Neuron (in vitro differentiated cells): ENCODE data around the gene RUNDC1.

Experiments
- H2AFZ ChIP-seq: one replicate; pipeline ENCODE4 v1.6.1; 2013; ENCODE audit warnings: low read depth, mild to moderate bottlenecking, inconsistent platforms, low read length, moderate library complexity
- H3K27me3 ChIP-seq: one replicate; pipeline ENCODE4 v1.6.1; 2013; ENCODE audit warnings: low read length; ENCODE audit not compliant: insufficient read depth
- H3K36me3 ChIP-seq: one replicate; pipeline ENCODE4 v1.6.1; 2013; ENCODE audit warnings: low read length; ENCODE audit not compliant: insufficient read depth
- H3K4me1 ChIP-seq: one replicate; pipeline ENCODE4 v1.6.1; 2013; ENCODE audit warnings: low read length; ENCODE audit not compliant: insufficient read depth
- H3K4me3 ChIP-seq: 2 replicates; pipeline ENCODE4 v1.5.1; 2013; ENCODE audit warnings: mild to moderate bottlenecking, low read length, moderate library complexity
- H3K9me3 ChIP-seq: one replicate; pipeline ENCODE4 v1.6.1; 2013; ENCODE audit warnings: low read length

RUNDC1 gene

GRCh38 chr17:43027091-43028032, 47.0 kb downstream of the RUNDC1 start:
- Histone ChIP-seq H2AFZ (no peak overlapping the region), H3K4me1 (peaks cover 19% of the 10 kb centered on the region), H3K4me3 (no peak overlapping the region)

GRCh38 chr17:43028221-43028861, 48.0 kb downstream of the RUNDC1 start:
- Histone ChIP-seq H3K27me3 (no peaks in the 10 kb centered on the region), H3K9me3 (no peaks in the 10 kb centered on the region), H3K4me3 (no peak overlapping the region), H2AFZ (no peak overlapping the region), H3K4me1 (peaks cover 21% of the 10 kb centered on the region), H3K36me3 (no peaks in the 10 kb centered on the region)

More at GRCh38 chr17:43027091-43028032, 47.0 kb downstream of the RUNDC1 start:
- Histone ChIP-seq H3K27me3 (no peaks in the 10 kb centered on the region), H3K9me3 (no peaks in the 10 kb centered on the region), H3K36me3 (no peaks in the 10 kb centered on the region)

- Histone ChIP-seq H3K9me3 (no peaks in the 10 kb centered on the region), H3K4me3 (no peak overlapping the region), H3K36me3 (no peaks in the 10 kb centered on the region), H2AFZ (no peak overlapping the region), H3K27me3 (no peaks in the 10 kb centered on the region), H3K4me1 (peaks cover 35% of the 10 kb centered on the region)
Measured at GRCh38 chr17:43030137-43030767, 49.9 kb downstream of the RUNDC1 start.

- Histone ChIP-seq H3K36me3 (no peaks in the 10 kb centered on the region), H3K9me3 (no peaks in the 10 kb centered on the region), H3K27me3 (no peaks in the 10 kb centered on the region), H3K4me3 (no peak overlapping the region), H2AFZ (no peak overlapping the region), H3K4me1 (peaks cover 39% of the 10 kb centered on the region)
Measured at GRCh38 chr17:43031666-43032065, 51.3 kb downstream of the RUNDC1 start.

GRCh38 chr17:43033948-43034881, 53.9 kb downstream of the RUNDC1 start:
- Histone ChIP-seq H3K4me3 (peak overlapping the region; percentile 18), H3K4me1 (peaks cover 46% of the 10 kb centered on the region), H3K36me3 (no peaks in the 10 kb centered on the region), H3K9me3 (no peaks in the 10 kb centered on the region), H2AFZ (no peak overlapping the region), H3K27me3 (no peaks in the 10 kb centered on the region)

GRCh38 chr17:43034894-43035293, 54.5 kb downstream of the RUNDC1 start:
- H2AFZ ChIP-seq = no peak overlapping the region
- H3K4me1 ChIP-seq = peaks cover 52% of the 10 kb centered on the region
- H3K27me3 ChIP-seq = no peaks in the 10 kb centered on the region
- H3K4me3 ChIP-seq = no peak overlapping the region
- no peaks in the 10 kb centered on the region for H3K36me3 ChIP-seq
- H3K9me3 ChIP-seq = no peaks in the 10 kb centered on the region

GRCh38 chr17:43039646-43040045, 59.3 kb downstream of the RUNDC1 start:
- Histone ChIP-seq H3K36me3 (peaks cover 11% of the 10 kb centered on the region), H3K4me1 (peaks cover 62% of the 10 kb centered on the region)

GRCh38 chr17:43040655-43041054, 60.3 kb downstream of the RUNDC1 start:
- no peak overlapping the region for H2AFZ ChIP-seq
- H3K9me3 ChIP-seq = no peaks in the 10 kb centered on the region
- H3K36me3 ChIP-seq = peaks cover 15% of the 10 kb centered on the region
- peaks cover 52% of the 10 kb centered on the region for H3K4me1 ChIP-seq
- H3K4me3 ChIP-seq = no peak overlapping the region
- no peaks in the 10 kb centered on the region for H3K27me3 ChIP-seq

More at GRCh38 chr17:43039646-43040045, 59.3 kb downstream of the RUNDC1 start:
- no peak overlapping the region for H3K4me3 ChIP-seq
- H3K9me3 ChIP-seq = no peaks in the 10 kb centered on the region
- H3K27me3 ChIP-seq = no peaks in the 10 kb centered on the region
- H2AFZ ChIP-seq = no peak overlapping the region

GRCh38 chr17:43042025-43042628, 61.8 kb downstream of the RUNDC1 start:
- Histone ChIP-seq H3K4me3 (no peak overlapping the region), H2AFZ (no peak overlapping the region)

More at GRCh38 chr17:43042025-43042628, 61.8 kb downstream of the RUNDC1 start:
- Histone ChIP-seq H3K27me3 (no peaks in the 10 kb centered on the region), H3K36me3 (peaks cover 18% of the 10 kb centered on the region), H3K4me1 (peaks cover 42% of the 10 kb centered on the region), H3K9me3 (no peaks in the 10 kb centered on the region)
